H9 (cell line): ENCODE data around the gene FBRSL1. TPM values are rescaled to one million over a fixed set of nuclear protein-coding genes. Genes with fewer than 3 reads are reported as not detected.

ENCODE experiments used
- DNase-seq: peaks from one replicate; pipeline ENCODE4 v3.0.0-alpha.2; 2017
- H2AFZ ChIP-seq: one replicate; pipeline ENCODE4 v1.6.1; 2013; ENCODE audit warnings: mild to moderate bottlenecking, low read length, control low read depth, moderate library complexity
- H2AK5ac ChIP-seq: 2 replicates; pipeline ENCODE4 v1.6.1; 2013; ENCODE audit warnings: low read length, control low read depth, mixed read lengths; ENCODE audit not compliant: insufficient read length
- H2BK120ac ChIP-seq: one replicate; pipeline ENCODE4 v1.6.1; 2013; ENCODE audit warnings: low read depth, mild to moderate bottlenecking, low read length, control low read depth, inconsistent platforms; ENCODE audit not compliant: poor library complexity, severe bottlenecking
- H2BK12ac ChIP-seq: 2 replicates; pipeline ENCODE4 v1.6.1; 2013; ENCODE audit warnings: low read length, control low read depth, mixed read lengths, low read depth; ENCODE audit not compliant: insufficient read length
- H2BK15ac ChIP-seq: 2 replicates; pipeline ENCODE4 v1.6.1; 2013; ENCODE audit warnings: low read depth, low read length, control low read depth
- H2BK20ac ChIP-seq: one replicate; pipeline ENCODE4 v1.6.1; 2013; ENCODE audit warnings: low read depth, mild to moderate bottlenecking, low read length, control low read depth, inconsistent platforms; ENCODE audit not compliant: poor library complexity, severe bottlenecking
- H2BK5ac ChIP-seq: 2 replicates; pipeline ENCODE4 v1.6.1; 2013; ENCODE audit warnings: low read length, control low read depth, mixed read lengths; ENCODE audit not compliant: insufficient read length
- H3K14ac ChIP-seq: 2 replicates; pipeline ENCODE4 v1.6.1; 2013; ENCODE audit warnings: low read length, control low read depth; ENCODE audit not compliant: insufficient read depth
- H3K18ac ChIP-seq: 2 replicates; pipeline ENCODE4 v1.6.1; 2013; ENCODE audit warnings: low read depth, mild to moderate bottlenecking, mixed read lengths, low read length, control low read depth; ENCODE audit not compliant: insufficient read length
- H3K23ac ChIP-seq: 2 replicates; pipeline ENCODE4 v1.6.1; 2013; ENCODE audit warnings: low read length, control low read depth, mixed read lengths, low read depth; ENCODE audit not compliant: insufficient read length
- H3K23me2 ChIP-seq: 2 replicates; pipeline ENCODE4 v1.6.1; 2013; ENCODE audit warnings: low read depth, mild to moderate bottlenecking, mixed read lengths, low read length, control low read depth; ENCODE audit not compliant: insufficient read length, poor library complexity, severe bottlenecking
- H3K27ac ChIP-seq: 2 replicates; pipeline ENCODE4 v1.5.1; 2013; ENCODE audit warnings: low read length, control low read depth, mixed read lengths, low read depth; ENCODE audit not compliant: insufficient read length
- H3K27me3 ChIP-seq: 2 replicates; pipeline ENCODE4 v1.6.1; 2013; ENCODE audit warnings: low read length, control low read depth, inconsistent platforms; ENCODE audit not compliant: insufficient read depth
- H3K4ac ChIP-seq: 2 replicates; pipeline ENCODE4 v1.6.1; 2013; ENCODE audit warnings: low read depth, mild to moderate bottlenecking, control low read depth, inconsistent platforms, low read length, moderate library complexity
- H3K4me1 ChIP-seq: 2 replicates; pipeline ENCODE4 v1.6.1; 2013; ENCODE audit warnings: low read length, control low read depth, inconsistent platforms; ENCODE audit not compliant: insufficient read depth
- H3K4me2 ChIP-seq: 2 replicates; pipeline ENCODE4 v1.6.1; 2013; ENCODE audit warnings: low read length, control low read depth, mixed read lengths; ENCODE audit not compliant: insufficient read length, insufficient read depth
- H3K56ac ChIP-seq: 2 replicates; pipeline ENCODE4 v1.6.1; 2013; ENCODE audit warnings: low read depth, mild to moderate bottlenecking, mixed read lengths, low read length, control low read depth; ENCODE audit not compliant: insufficient read length
- H3K79me1 ChIP-seq: 2 replicates; pipeline ENCODE4 v1.6.1; 2013; ENCODE audit warnings: low read depth, mild to moderate bottlenecking, moderate library complexity, low read length, control low read depth, inconsistent platforms; ENCODE audit not compliant: insufficient read depth, poor library complexity, severe bottlenecking
- H3K79me2 ChIP-seq: 2 replicates; pipeline ENCODE4 v1.6.1; 2013; ENCODE audit warnings: low read length, control low read depth, inconsistent platforms; ENCODE audit not compliant: insufficient read depth
- H3K9ac ChIP-seq: 2 replicates; pipeline ENCODE4 v1.6.1; 2013; ENCODE audit warnings: low read length, control low read depth, mixed read lengths; ENCODE audit not compliant: insufficient read length; ENCODE audit errors: extremely low read depth
- H3K9me3 ChIP-seq: one replicate; pipeline ENCODE4 v1.6.1; 2013; ENCODE audit warnings: low read depth, low read length, inconsistent platforms; ENCODE audit not compliant: control insufficient read depth
- H3T11ph ChIP-seq: one replicate; pipeline ENCODE4 v1.6.1; 2013; ENCODE audit warnings: mild to moderate bottlenecking, low read length, control low read depth, inconsistent platforms
- H4K20me1 ChIP-seq: one replicate; pipeline ENCODE4 v1.6.1; 2013; ENCODE audit not compliant: control insufficient read depth, insufficient read length, insufficient read depth
- H4K5ac ChIP-seq: 2 replicates; pipeline ENCODE4 v1.6.1; 2013; ENCODE audit warnings: low read depth, mild to moderate bottlenecking, mixed read lengths, low read length, control low read depth; ENCODE audit not compliant: insufficient read length
- H4K8ac ChIP-seq: replicated peaks from 2 replicates; pipeline ENCODE4 v1.6.1; 2013; ENCODE audit warnings: low read length, control low read depth, mixed read lengths, low read depth; ENCODE audit not compliant: insufficient read length
- H4K91ac ChIP-seq: 2 replicates; pipeline ENCODE4 v1.6.1; 2013; ENCODE audit warnings: low read depth, mild to moderate bottlenecking, moderate library complexity, mixed read lengths, low read length, control low read depth; ENCODE audit not compliant: insufficient read length
- H3K27ac Mint-ChIP-seq, 3 experiments: 2 replicates in 2 of 3; 3 replicates in 1 of 3; pipeline ENCODE4 v1.8.0; 2020 to 2021; ENCODE audit warnings: mixed read lengths in 3 of 3, mild to moderate bottlenecking in 1 of 3, moderate library complexity in 1 of 3
- H3K27me3 Mint-ChIP-seq: 2 replicates; pipeline ENCODE4 v1.8.0; 2021; ENCODE audit warnings: low read depth, mild to moderate bottlenecking, moderate library complexity, mixed read lengths
- H3K36me3 Mint-ChIP-seq, 3 experiments: 2 replicates in 2 of 3; 3 replicates in 1 of 3; pipeline ENCODE4 v1.8.0; 2020 to 2021; ENCODE audit warnings: low read depth in 3 of 3, mixed read lengths in 3 of 3; ENCODE audit not compliant: insufficient read depth in 1 of 3
- H3K4me1 Mint-ChIP-seq, 2 experiments: 2 replicates each; pipeline ENCODE4 v1.8.0; 2020; ENCODE audit warnings: mixed read lengths in 2 of 2
- H3K4me3 Mint-ChIP-seq, 2 experiments: 2 replicates in 1 of 2; 3 replicates in 1 of 2; pipeline ENCODE4 v1.8.0; 2020 to 2021; ENCODE audit warnings: mild to moderate bottlenecking in 2 of 2, mixed read lengths in 2 of 2, moderate library complexity in 1 of 2
- H3K9me3 Mint-ChIP-seq, 2 experiments: 2 replicates in 1 of 2; 3 replicates in 1 of 2; pipeline ENCODE4 v1.8.0; 2020; ENCODE audit warnings: mild to moderate bottlenecking in 2 of 2, mixed read lengths in 2 of 2, moderate library complexity in 1 of 2
- WGBS: extraction: QIAGEN DNeasy Blood & Tissue Kit; methylation state at CpG from one replicate; pipeline ENCODE4 v1.1.7; 2013; ENCODE audit warnings: missing lambda C conversion rate, low lambda C conversion rate, mixed read lengths; ENCODE audit not compliant: insufficient read length; ENCODE audit errors: extremely low coverage; 5-methylcytosine and 5-hydroxymethylcytosine counted together
- total RNA-seq: library from RNA; stranded (reverse); gene quantifications from 2 replicates; pipeline ENCODE4 v1.2.1, GENCODE V29; 2021
- TF ChIP-seq, protein P1 (sequence below): fragments of 200-600 bp; sonication (generic); conservative IDR thresholded peaks from 3 replicates; pipeline ENCODE4 v1.8.0; 2021; ENCODE audit warnings: antibody characterized with exemption, mild to moderate bottlenecking

The FBRSL1 gene
- total RNA-seq, 1 experiment from 2014 or later, result 90.8 TPM

DNA sequence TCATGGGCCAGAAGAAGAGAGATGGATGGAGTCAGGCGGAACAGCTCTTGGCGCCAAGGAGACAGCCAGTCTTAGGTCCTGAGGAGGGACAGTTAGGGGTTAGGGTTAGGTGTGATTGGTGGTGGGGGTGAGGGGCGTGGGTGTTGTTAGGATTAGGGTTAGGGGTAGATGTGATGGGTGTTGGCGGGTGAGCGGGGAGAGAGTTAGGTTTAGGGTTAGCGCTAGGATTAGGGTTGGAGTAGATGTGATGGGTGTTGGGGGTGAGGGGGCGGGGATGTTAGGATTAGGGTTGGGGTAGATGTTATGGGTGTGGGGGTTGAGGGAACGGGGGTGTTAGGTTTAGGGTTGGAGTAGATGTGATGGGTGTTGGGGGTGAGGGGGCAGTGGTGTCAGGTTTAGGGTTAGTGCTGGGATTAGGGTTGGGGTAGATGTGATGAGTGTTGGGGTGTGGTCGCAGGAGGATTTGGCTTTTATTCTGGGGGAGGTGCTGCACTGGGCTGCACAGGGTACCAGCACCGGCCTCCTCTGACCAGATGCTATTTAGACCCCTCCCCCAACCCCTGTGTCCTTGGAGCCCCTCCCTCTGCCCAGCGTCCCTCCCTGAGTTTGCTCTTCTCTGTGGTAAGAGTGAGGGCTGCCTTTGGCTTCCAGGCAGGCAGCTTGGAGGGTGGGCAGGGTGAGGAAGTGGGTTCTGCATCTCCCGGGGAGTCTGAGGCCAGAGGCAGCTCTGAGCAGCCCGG is 35.6 kb upstream of the FBRSL1 start:
- Histone ChIP-seq H4K5ac (no peak overlapping the region), H2BK120ac (no peak overlapping the region), H3K18ac (no peak overlapping the region), H3K4me2 (no peak overlapping the region), H3K4ac (no peak overlapping the region), H3K14ac (no peak overlapping the region), H2AK5ac (no peak overlapping the region), H3K27ac (no peak overlapping the region), H4K20me1 (no peaks in the 10 kb centered on the region), H2BK15ac (no peak overlapping the region), H3K9me3 (no peaks in the 10 kb centered on the region), H4K91ac (no peak overlapping the region), H3K4me1 (no peaks in the 10 kb centered on the region), H3K27me3 (peaks cover 33% of the 10 kb centered on the region; the same call in 1 of the 2 replicates), H2BK20ac (no peak overlapping the region), H4K8ac (no peak overlapping the region), H3K79me1 (no peaks in the 10 kb centered on the region), H3T11ph (no peak overlapping the region), H2BK12ac (no peak overlapping the region), H3K9ac (no peak overlapping the region), H3K79me2 (no peaks in the 10 kb centered on the region), H2BK5ac (no peak overlapping the region), H3K23ac (no peak overlapping the region), H3K23me2 (no peaks in the 10 kb centered on the region), H3K56ac (no peak overlapping the region), H2AFZ (no peak overlapping the region)
- DNase-seq, result no peak
- Mint-ChIP-seq H3K4me1 (peaks cover 0 to 10% of the 10 kb centered on the region in 2 experiments; a peak in 2 of 4 replicates), H3K36me3 (peaks cover 0 to 8% (median 7%) of the 10 kb centered on the region in 3 experiments; a peak in 6 of 7 replicates), H3K27me3 (peaks cover 72% of the 10 kb centered on the region), H3K4me3 (no peak overlapping the region), H3K9me3 (peaks cover 8 to 15% of the 10 kb centered on the region in 2 experiments; a peak in 4 of 5 replicates), H3K27ac (no peak overlapping the region)
- WGBS, result 100% methylated on average over 6 of the region's 13 CpGs
- TF ChIP-seq, protein P1, sequence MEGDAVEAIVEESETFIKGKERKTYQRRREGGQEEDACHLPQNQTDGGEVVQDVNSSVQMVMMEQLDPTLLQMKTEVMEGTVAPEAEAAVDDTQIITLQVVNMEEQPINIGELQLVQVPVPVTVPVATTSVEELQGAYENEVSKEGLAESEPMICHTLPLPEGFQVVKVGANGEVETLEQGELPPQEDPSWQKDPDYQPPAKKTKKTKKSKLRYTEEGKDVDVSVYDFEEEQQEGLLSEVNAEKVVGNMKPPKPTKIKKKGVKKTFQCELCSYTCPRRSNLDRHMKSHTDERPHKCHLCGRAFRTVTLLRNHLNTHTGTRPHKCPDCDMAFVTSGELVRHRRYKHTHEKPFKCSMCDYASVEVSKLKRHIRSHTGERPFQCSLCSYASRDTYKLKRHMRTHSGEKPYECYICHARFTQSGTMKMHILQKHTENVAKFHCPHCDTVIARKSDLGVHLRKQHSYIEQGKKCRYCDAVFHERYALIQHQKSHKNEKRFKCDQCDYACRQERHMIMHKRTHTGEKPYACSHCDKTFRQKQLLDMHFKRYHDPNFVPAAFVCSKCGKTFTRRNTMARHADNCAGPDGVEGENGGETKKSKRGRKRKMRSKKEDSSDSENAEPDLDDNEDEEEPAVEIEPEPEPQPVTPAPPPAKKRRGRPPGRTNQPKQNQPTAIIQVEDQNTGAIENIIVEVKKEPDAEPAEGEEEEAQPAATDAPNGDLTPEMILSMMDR, result no peak
